H1 (cell line): ENCODE data around the gene MAST2. TPM values are rescaled to one million over a fixed set of nuclear protein-coding genes. Genes with fewer than 3 reads are reported as not detected.

Experiments
- CTCF ChIA-PET: fragments of 300-600 bp; sonication (Branson Sonifier 250); formaldehyde crosslinking; loops from one replicate; lab custom pipeline; 2021; ENCODE audit not compliant: partially characterized antibody; lab: Charles Lee
- POLR2A ChIA-PET: fragments of 300-600 bp; sonication (Branson Sonifier 250); formaldehyde crosslinking; loops from one replicate; lab custom pipeline; 2021; ENCODE audit warnings: inconsistent platforms; ENCODE audit not compliant: partially characterized antibody; lab: Charles Lee
- DNase-seq, 2 experiments: peaks; one replicate each; pipeline versions ENCODE4 v3.0.0 to v3.0.0-alpha.2; 2010 to 2022; ENCODE audit warnings: low spot score in 2 of 2, low read depth in 1 of 2, mixed read lengths in 1 of 2
- FAIRE-seq: peaks from 2 replicates; lab custom pipeline; 2011; peaks lifted over from hg19 to GRCh38; lab: Jason Lieb, UNC
- H2AFZ ChIP-seq: 2 replicates; pipeline ENCODE4 v1.8.1; 2012; ENCODE audit warnings: low read length, inconsistent platforms
- H2AK5ac ChIP-seq: 2 replicates; pipeline ENCODE4 v1.6.1; 2013; ENCODE audit warnings: low read depth, low read length
- H2BK120ac ChIP-seq: replicated peaks from 2 replicates; pipeline ENCODE3; 2013; ENCODE audit warnings: low read depth, low read length, inconsistent platforms
- H2BK12ac ChIP-seq: 2 replicates; pipeline ENCODE4 v1.6.1; 2013; ENCODE audit warnings: low read depth, low read length
- H2BK15ac ChIP-seq: 2 replicates; pipeline ENCODE4 v1.6.1; 2013; ENCODE audit warnings: low read length
- H2BK20ac ChIP-seq: 2 replicates; pipeline ENCODE4 v1.6.1; 2013; ENCODE audit warnings: low read length
- H2BK5ac ChIP-seq: 2 replicates; pipeline ENCODE4 v1.6.1; 2013; ENCODE audit warnings: low read depth, low read length
- H3K14ac ChIP-seq: 2 replicates; pipeline ENCODE4 v1.6.1; 2013; ENCODE audit warnings: inconsistent platforms; ENCODE audit not compliant: insufficient read length
- H3K18ac ChIP-seq: 2 replicates; pipeline ENCODE4 v1.6.1; 2013; ENCODE audit warnings: low read length; ENCODE audit errors: extremely low read depth
- H3K23ac ChIP-seq: 2 replicates; pipeline ENCODE4 v1.6.1; 2013; ENCODE audit warnings: inconsistent platforms; ENCODE audit not compliant: insufficient read length
- H3K23me2 ChIP-seq: 2 replicates; pipeline ENCODE4 v1.6.1; 2013; ENCODE audit warnings: low read depth, low read length
- H3K27ac ChIP-seq: 2 replicates; pipeline ENCODE4 v1.6.1; 2011; ENCODE audit warnings: low read depth, low read length, inconsistent platforms
- H3K27me3 ChIP-seq, 4 experiments: replicated peaks in 1 of 4; 1 replicate in 1 of 4; 2 replicates in 3 of 4; pipeline versions ENCODE4 v1.6.1 to v1.8.1; 2011 to 2013; ENCODE audit warnings: low read length in 3 of 4, mild to moderate bottlenecking in 3 of 4, inconsistent platforms in 2 of 4, mixed read lengths in 2 of 4, moderate library complexity in 1 of 4; ENCODE audit not compliant: control insufficient read depth in 3 of 4, insufficient read depth in 3 of 4; ENCODE audit errors: extremely low read depth in 1 of 4
- H3K36me3 ChIP-seq, 4 experiments: 2 replicates each; pipeline versions ENCODE4 v1.6.1 to v1.8.1; 2011 to 2013; ENCODE audit warnings: mild to moderate bottlenecking in 4 of 4, low read length in 3 of 4, moderate library complexity in 2 of 4, control low read depth in 1 of 4, inconsistent platforms in 1 of 4; ENCODE audit not compliant: insufficient read depth in 4 of 4, control insufficient read depth in 2 of 4
- H3K4ac ChIP-seq: replicated peaks from 2 replicates; pipeline ENCODE3; 2013; ENCODE audit warnings: low read length, low read depth, mixed read lengths, inconsistent platforms; ENCODE audit not compliant: insufficient read length
- H3K4me1 ChIP-seq, 4 experiments: replicated peaks in 1 of 4; 1 replicate in 1 of 4; 2 replicates in 3 of 4; pipeline versions ENCODE4 v1.6.1 to v1.8.1; 2011 to 2013; ENCODE audit warnings: low read length in 3 of 4, inconsistent platforms in 2 of 4, mixed read lengths in 1 of 4; ENCODE audit not compliant: insufficient read depth in 4 of 4, control insufficient read depth in 3 of 4
- H3K4me2 ChIP-seq, 2 experiments: 2 replicates each; pipeline versions ENCODE4 v1.6.1 to v1.8.1; 2011 to 2013; ENCODE audit warnings: low read depth in 2 of 2, low read length in 2 of 2, control low read depth in 1 of 2, inconsistent platforms in 1 of 2, mild to moderate bottlenecking in 1 of 2; ENCODE audit not compliant: insufficient read depth in 1 of 2
- H3K4me3 ChIP-seq, 4 experiments: fragments of 200-600, 300-600 bp in 1 of 4; sonication (generic), shearing (Covaris generic), sonication (Bioruptor Twin) in 1 of 4; 2 replicates each; pipeline versions ENCODE4 v1.5.1 to v1.8.1; 2011 to 2016; ENCODE audit warnings: low read length in 4 of 4, low read depth in 3 of 4, control low read depth in 2 of 4, inconsistent platforms in 2 of 4, mild to moderate bottlenecking in 2 of 4, mixed read lengths in 1 of 4, moderate library complexity in 1 of 4; ENCODE audit not compliant: insufficient read depth in 2 of 4; ENCODE audit errors: extremely low read depth in 1 of 4
- H3K56ac ChIP-seq: replicated peaks from 2 replicates; pipeline ENCODE3; 2013; ENCODE audit warnings: low read depth, mild to moderate bottlenecking, mixed read lengths, low read length, inconsistent platforms; ENCODE audit not compliant: insufficient read length
- H3K79me1 ChIP-seq: 2 replicates; pipeline ENCODE4 v1.6.1; 2013; ENCODE audit warnings: low read depth, low read length, control low read depth
- H3K79me2 ChIP-seq, 2 experiments: 2 replicates each; pipeline versions ENCODE4 v1.6.1 to v1.8.1; 2012 to 2013; ENCODE audit warnings: low read length in 2 of 2, mild to moderate bottlenecking in 2 of 2, inconsistent platforms in 1 of 2; ENCODE audit not compliant: insufficient read depth in 2 of 2, control insufficient read depth in 1 of 2
- H3K9ac ChIP-seq, 4 experiments: replicated peaks in 1 of 4; 1 replicate in 1 of 4; 2 replicates in 3 of 4; pipeline versions ENCODE4 v1.6.1 to v1.8.1; 2011 to 2013; ENCODE audit warnings: low read depth in 3 of 4, low read length in 3 of 4, control low read depth in 2 of 4, mild to moderate bottlenecking in 2 of 4, moderate library complexity in 2 of 4, inconsistent platforms in 1 of 4; ENCODE audit errors: extremely low read depth in 1 of 4
- H3K9me3 ChIP-seq, 2 experiments: 2 replicates each; pipeline versions ENCODE4 v1.6.1 to v1.8.1; 2012 to 2013; ENCODE audit warnings: mild to moderate bottlenecking in 2 of 2, moderate library complexity in 2 of 2, control low read depth in 1 of 2, inconsistent platforms in 1 of 2, low read depth in 1 of 2, low read length in 1 of 2, mixed read lengths in 1 of 2; ENCODE audit not compliant: insufficient read depth in 2 of 2
- H4K20me1 ChIP-seq, 2 experiments: replicated peaks in 1 of 2; 2 replicates each; pipeline versions ENCODE3 to v1.8.1; 2011 to 2013; ENCODE audit warnings: inconsistent platforms in 2 of 2, low read length in 2 of 2, mild to moderate bottlenecking in 1 of 2; ENCODE audit not compliant: insufficient read depth in 2 of 2, control insufficient read depth in 1 of 2
- H4K5ac ChIP-seq: 2 replicates; pipeline ENCODE4 v1.6.1; 2013; ENCODE audit warnings: low read length, low read depth, mixed read lengths, inconsistent platforms; ENCODE audit not compliant: insufficient read length
- H4K8ac ChIP-seq: 2 replicates; pipeline ENCODE4 v1.8.0; 2013; ENCODE audit warnings: mild to moderate bottlenecking, moderate library complexity, low read length, inconsistent platforms; ENCODE audit not compliant: insufficient read depth; ENCODE audit errors: extremely low read depth
- H4K91ac ChIP-seq: replicated peaks from 2 replicates; pipeline ENCODE3; 2013; ENCODE audit warnings: low read length, mixed read lengths, inconsistent platforms; ENCODE audit not compliant: insufficient read length
- CTCF ChIP-seq, 3 experiments: IDR thresholded peaks; 1 replicate in 2 of 3; 2 replicates in 1 of 3; pipeline versions ENCODE4 v1.5.1 to v1.6.1; 2011; ENCODE audit warnings: low read length in 3 of 3, mild to moderate bottlenecking in 3 of 3, inconsistent platforms in 2 of 3, low read depth in 1 of 3, moderate library complexity in 1 of 3; ENCODE audit not compliant: insufficient read depth in 1 of 3; ENCODE audit errors: control extremely low read depth in 1 of 3
- RBBP5 ChIP-seq: IDR thresholded peaks from 2 replicates; pipeline ENCODE4 v1.7.1; 2012; ENCODE audit warnings: low read depth, mild to moderate bottlenecking, inconsistent platforms, low read length, moderate library complexity, borderline replicate concordance
- SAP30 ChIP-seq: fragments of 300-600 bp; sonication (generic); IDR thresholded peaks from 2 replicates; pipeline ENCODE4 v1.7.1; 2012; ENCODE audit warnings: low read length, moderate library complexity, mild to moderate bottlenecking, inconsistent platforms; ENCODE audit not compliant: insufficient read depth, insufficient replicate concordance
- SUZ12 ChIP-seq: fragments of 200-600 bp; sonication (generic); IDR thresholded peaks from 2 replicates; pipeline ENCODE4 v1.6.1; 2012; ENCODE audit warnings: mild to moderate bottlenecking, inconsistent platforms, low read length, moderate library complexity, mixed read lengths
- WGBS, 2 experiments: shearing (Covaris generic) in 1 of 2; methylation state at CpG; one replicate each; pipeline versions ENCODE4 v1.1.6 to v1.1.7; 2013 to 2015; ENCODE audit warnings: low lambda C conversion rate in 2 of 2, mixed read lengths in 2 of 2, inconsistent platforms in 1 of 2, low coverage in 1 of 2, missing lambda C conversion rate in 1 of 2; ENCODE audit not compliant: insufficient replicate concordance in 2 of 2, insufficient coverage in 1 of 2, insufficient read length in 1 of 2; ENCODE audit errors: extremely low coverage in 1 of 2, missing lambda C conversion rate in 1 of 2; 5-methylcytosine and 5-hydroxymethylcytosine counted together
- polyA plus RNA-seq, 7 experiments: library from polyadenylated mRNA; depleted of rRNA in 3 of 7; stranded (reverse) in 5 of 7; unstranded in 2 of 7; fragments of >200 nt in 5 of 7; fragments of 200-250 nt in 2 of 7; gene quantifications; 1 replicate in 5 of 7; 2 replicates in 1 of 7; 4 replicates in 1 of 7; pipeline versions ENCODE4 v1.2.1 to v1.2.3, GENCODE V29; 2011 to 2013; ENCODE audit warnings: missing spikeins in 2 of 7, mixed read lengths in 2 of 7
- total RNA-seq: library from RNA; stranded (reverse); fragmentation: NEBNext Ultra II Directional; extraction: Animal tissue kit (Norgen Biotek cat#: 25700); gene quantifications from 2 replicates; pipeline ENCODE4 v1.2.1, GENCODE V29; 2021

The MAST2 gene
- total and polyA plus RNA-seq, 2 of the 8 experiments (the other 6 are each of a cell fraction or from before 2014, with no cell fraction given), result 20.5 to 35.4 TPM

- no peak overlapping the region for H4K91ac ChIP-seq
- H3K79me2 ChIP-seq, result no peaks in the 10 kb centered on the region
- no peak overlapping the region for H3K56ac ChIP-seq
- no peak overlapping the region for H3K4me3 ChIP-seq
- H4K8ac ChIP-seq, result no peak overlapping the region
- H3K9me3 ChIP-seq, result no peaks in the 10 kb centered on the region
- H2BK20ac ChIP-seq, result no peak overlapping the region
- H4K20me1 ChIP-seq, result no peaks in the 10 kb centered on the region
- H3K23me2 ChIP-seq, result no peaks in the 10 kb centered on the region
- H3K27ac ChIP-seq, result no peak overlapping the region
- no peaks in the 10 kb centered on the region for H3K27me3 ChIP-seq
- no peak overlapping the region for H3K9ac ChIP-seq
- no peak overlapping the region for H3K4ac ChIP-seq
- H3K36me3 ChIP-seq, result no peaks in the 10 kb centered on the region
- ChIA-PET POLR2A (no interaction called here), CTCF (no interaction called here)
- no peak overlapping the region for H2BK120ac ChIP-seq
- no peak overlapping the region for H3K4me2 ChIP-seq
- no peak overlapping the region for H2AFZ ChIP-seq
- TF ChIP-seq SAP30 (no peak), SUZ12 (no peak), CTCF (IDR thresholded peaks at IDR 0.05; ENCODE audit: control extremely low read depth in 1 of 3, insufficient read depth in 1 of 3, low read depth in 1 of 3, low read length in 3 of 3) (no peak), RBBP5 (no peak)
- H3K14ac ChIP-seq, result no peak overlapping the region
- no peak overlapping the region for H2BK12ac ChIP-seq
- no peak overlapping the region for H2BK5ac ChIP-seq
- H3K79me1 ChIP-seq, result no peaks in the 10 kb centered on the region
- H3K4me1 ChIP-seq, result no peaks in the 10 kb centered on the region
- no peak overlapping the region for H3K18ac ChIP-seq
- no peak overlapping the region for H2BK15ac ChIP-seq
- no peak overlapping the region for H4K5ac ChIP-seq
- DNase-seq, result no peak
- H3K23ac ChIP-seq, result no peak overlapping the region
- WGBS, 2 experiments, result 87% methylated on average over 2 of the region's 2 CpGs; no CpG with 5 or more reads in 1 of the 2 experiments
- no peak overlapping the region for H2AK5ac ChIP-seq
- no peak for FAIRE-seq
These were observed 13.8 kb upstream of the MAST2 start for GRCh38 chr1:45789601-45790000.
